ENCODE measurements around the gene GXYLT2.
A peak's percentile ranks its signal among the peaks of the same experiment; 100 is the strongest.

GXYLT2 gene

DNA sequence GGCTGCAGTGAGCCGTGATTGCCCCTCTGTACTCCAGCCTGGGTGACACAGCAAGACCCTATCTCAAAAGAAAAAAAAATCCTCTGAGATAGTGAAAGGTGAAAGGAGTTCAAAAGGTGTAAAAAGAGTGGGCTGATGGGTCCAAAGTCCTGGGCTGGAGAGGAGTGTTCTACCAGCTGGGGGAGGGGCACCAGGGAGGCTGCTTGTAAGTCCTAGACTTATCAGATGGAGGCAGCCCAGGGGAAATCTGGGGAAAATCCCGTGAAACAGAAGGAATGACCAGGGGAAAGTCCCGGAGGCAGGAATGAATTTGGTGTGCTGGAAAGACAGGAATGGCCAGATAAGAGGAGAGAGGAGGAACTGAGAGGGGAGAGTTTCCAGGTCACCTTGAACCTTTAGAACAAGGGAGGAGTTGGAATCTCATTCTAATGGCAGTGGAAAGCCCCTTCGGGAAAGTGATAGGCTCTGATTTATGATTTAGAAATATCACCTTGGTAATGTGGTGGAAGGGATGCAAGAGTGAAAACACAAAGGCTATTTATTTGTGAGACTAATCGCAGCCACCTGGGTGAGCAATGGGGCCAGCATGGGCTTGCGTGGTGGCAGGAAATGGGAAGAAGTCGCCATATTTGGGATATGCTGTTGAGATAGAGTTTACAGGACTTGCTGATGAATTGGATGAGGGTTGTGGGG is 85.3 kb downstream of the GXYLT2 start:
- Histone ChIP-seq H3K4me2 (ENCODE audit: low read length) (peak overlapping the region; percentile 71), H3K4me1 (ENCODE audit: low read length) (peaks cover 60% of the 10 kb centered on the region), H2AFZ (ENCODE audit: low read depth, low read length) (peak overlapping the region; percentile 42; the same call in 1 of the 2 replicates), H3K9me3 (ENCODE audit: insufficient read depth, low read length) (no peaks in the 10 kb centered on the region), H4K20me1 (ENCODE audit: insufficient read depth, low read length) (no peaks in the 10 kb centered on the region), H3K27me3 (ENCODE audit: low read depth, low read length) (no peaks in the 10 kb centered on the region), H3K9ac (ENCODE audit: low read length) (peak overlapping the region; percentile 38; the same call in 1 of the 2 replicates), H3K27ac (ENCODE audit: low read length) (no peak overlapping the region; the same call in 1 of the 2 replicates), H3K4me3 (ENCODE audit: low read length) (peak overlapping the region; percentile 45; the same call in 1 of the 2 replicates), H3K79me2 (ENCODE audit: low read length) (no peaks in the 10 kb centered on the region), H3K36me3 (replicated peaks; ENCODE audit: low read depth, low read length) (no peaks in the 10 kb centered on the region)
- TF ChIP-seq, protein P1, sequence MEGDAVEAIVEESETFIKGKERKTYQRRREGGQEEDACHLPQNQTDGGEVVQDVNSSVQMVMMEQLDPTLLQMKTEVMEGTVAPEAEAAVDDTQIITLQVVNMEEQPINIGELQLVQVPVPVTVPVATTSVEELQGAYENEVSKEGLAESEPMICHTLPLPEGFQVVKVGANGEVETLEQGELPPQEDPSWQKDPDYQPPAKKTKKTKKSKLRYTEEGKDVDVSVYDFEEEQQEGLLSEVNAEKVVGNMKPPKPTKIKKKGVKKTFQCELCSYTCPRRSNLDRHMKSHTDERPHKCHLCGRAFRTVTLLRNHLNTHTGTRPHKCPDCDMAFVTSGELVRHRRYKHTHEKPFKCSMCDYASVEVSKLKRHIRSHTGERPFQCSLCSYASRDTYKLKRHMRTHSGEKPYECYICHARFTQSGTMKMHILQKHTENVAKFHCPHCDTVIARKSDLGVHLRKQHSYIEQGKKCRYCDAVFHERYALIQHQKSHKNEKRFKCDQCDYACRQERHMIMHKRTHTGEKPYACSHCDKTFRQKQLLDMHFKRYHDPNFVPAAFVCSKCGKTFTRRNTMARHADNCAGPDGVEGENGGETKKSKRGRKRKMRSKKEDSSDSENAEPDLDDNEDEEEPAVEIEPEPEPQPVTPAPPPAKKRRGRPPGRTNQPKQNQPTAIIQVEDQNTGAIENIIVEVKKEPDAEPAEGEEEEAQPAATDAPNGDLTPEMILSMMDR (IDR thresholded peaks at IDR 0.05; ENCODE audit: low read depth, low read length) = no peak
- TF ChIP-seq EZH2phosphoT487 (IDR thresholded peaks at IDR 0.05; ENCODE audit: low read depth) = no peak

DNA sequence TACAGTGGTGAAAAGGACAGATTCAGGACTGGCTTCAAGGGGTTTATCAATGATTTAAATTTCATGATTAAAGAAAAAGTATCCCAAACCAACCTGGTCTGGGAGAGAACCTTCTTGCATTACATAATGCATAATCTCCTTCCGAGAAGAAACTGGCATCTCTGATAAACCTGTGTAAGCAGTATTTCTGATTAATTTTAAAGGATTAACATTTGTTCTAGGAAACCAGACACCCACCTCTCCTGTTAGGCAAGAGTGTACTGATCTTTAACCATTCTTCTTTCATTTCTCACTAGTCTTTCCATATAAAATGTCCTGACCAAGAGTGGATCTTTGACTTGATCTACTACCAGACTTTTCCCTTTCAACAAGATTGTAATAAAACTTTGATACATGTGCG is 85.9 kb downstream of the GXYLT2 start:
- no peak overlapping the region for H3K4me3 ChIP-seq (ENCODE audit: low read length)
- H3K4me1 ChIP-seq (ENCODE audit: low read length) = peaks cover 60% of the 10 kb centered on the region
- TF ChIP-seq, protein P1 (IDR thresholded peaks at IDR 0.05; ENCODE audit: low read depth, low read length) = no peak
- no peak for TF ChIP-seq EZH2phosphoT487 (IDR thresholded peaks at IDR 0.05; ENCODE audit: low read depth)
- H2AFZ ChIP-seq (ENCODE audit: low read depth, low read length) = no peak overlapping the region
- H3K9ac ChIP-seq (ENCODE audit: low read length) = no peak overlapping the region
- H3K79me2 ChIP-seq (ENCODE audit: low read length) = no peaks in the 10 kb centered on the region
- no peaks in the 10 kb centered on the region for H3K36me3 ChIP-seq (replicated peaks; ENCODE audit: low read depth, low read length)
- H3K27me3 ChIP-seq (ENCODE audit: low read depth, low read length) = no peaks in the 10 kb centered on the region
- no peaks in the 10 kb centered on the region for H4K20me1 ChIP-seq (ENCODE audit: insufficient read depth, low read length)
- H3K27ac ChIP-seq (ENCODE audit: low read length) = no peak overlapping the region
- peak overlapping the region; percentile 71; the same call in 1 of the 2 replicates for H3K4me2 ChIP-seq (ENCODE audit: low read length)
- H3K9me3 ChIP-seq (ENCODE audit: insufficient read depth, low read length) = no peaks in the 10 kb centered on the region

DNA sequence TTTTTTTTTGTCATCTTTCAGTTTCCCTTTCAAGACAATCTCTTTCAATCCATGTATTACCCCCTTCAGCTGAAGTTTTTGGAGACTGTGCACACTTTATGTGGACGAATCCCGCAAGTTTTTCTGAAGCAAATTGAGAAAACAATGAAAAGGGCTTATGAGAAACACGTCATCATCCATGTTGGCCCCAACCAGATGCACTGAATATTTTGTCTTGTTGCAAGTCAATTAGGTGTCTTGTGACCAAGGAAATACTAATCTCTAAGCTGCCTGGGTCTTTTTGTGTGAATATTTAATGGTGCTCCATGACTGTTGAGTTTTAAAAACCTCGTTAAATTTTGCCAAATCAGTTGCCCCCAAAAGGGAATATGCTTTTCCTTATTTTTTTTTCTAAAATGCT is 87.1 kb downstream of the GXYLT2 start:
- Histone ChIP-seq H3K4me2 (ENCODE audit: low read length) (peak overlapping the region; percentile 37), H3K9me3 (ENCODE audit: insufficient read depth, low read length) (no peaks in the 10 kb centered on the region), H4K20me1 (ENCODE audit: insufficient read depth, low read length) (no peaks in the 10 kb centered on the region), H3K79me2 (ENCODE audit: low read length) (no peaks in the 10 kb centered on the region), H3K9ac (ENCODE audit: low read length) (no peak overlapping the region), H3K27ac (ENCODE audit: low read length) (no peak overlapping the region), H3K4me1 (ENCODE audit: low read length) (peaks cover 60% of the 10 kb centered on the region), H3K4me3 (ENCODE audit: low read length) (no peak overlapping the region), H3K27me3 (ENCODE audit: low read depth, low read length) (no peaks in the 10 kb centered on the region), H3K36me3 (replicated peaks; ENCODE audit: low read depth, low read length) (no peaks in the 10 kb centered on the region), H2AFZ (ENCODE audit: low read depth, low read length) (peak overlapping the region; percentile 29; the same call in 1 of the 2 replicates)
- TF ChIP-seq, protein P1 (IDR thresholded peaks at IDR 0.05; ENCODE audit: low read depth, low read length) = no peak
- TF ChIP-seq EZH2phosphoT487 (IDR thresholded peaks at IDR 0.05; ENCODE audit: low read depth) = no peak

DNA sequence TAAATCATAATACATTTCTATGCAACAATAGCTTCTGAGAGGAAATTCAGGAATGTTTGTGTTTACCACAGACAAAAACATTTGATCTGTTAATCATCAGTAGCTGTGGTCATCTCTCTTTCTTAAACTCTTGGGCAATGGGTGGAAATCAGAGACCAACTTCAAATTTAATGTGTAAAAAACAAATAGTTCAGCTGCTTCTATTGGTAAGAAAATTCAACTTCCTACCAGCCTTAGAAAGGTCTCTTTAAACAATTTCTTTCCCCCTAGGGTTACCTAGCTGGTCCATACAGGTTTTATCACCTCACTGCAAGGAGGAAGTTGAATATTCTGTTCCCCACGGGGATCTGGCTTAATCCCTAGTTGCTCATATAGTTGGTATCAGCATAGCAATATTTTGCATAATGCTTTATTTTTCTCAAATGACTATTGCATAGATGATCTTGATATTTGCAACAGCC is 88.5 kb downstream of the GXYLT2 start:
- Histone ChIP-seq H3K27ac (ENCODE audit: low read length) (no peak overlapping the region), H3K9me3 (ENCODE audit: insufficient read depth, low read length) (no peaks in the 10 kb centered on the region), H3K9ac (ENCODE audit: low read length) (no peak overlapping the region), H4K20me1 (ENCODE audit: insufficient read depth, low read length) (no peaks in the 10 kb centered on the region), H3K4me2 (ENCODE audit: low read length) (peak overlapping the region; percentile 10), H3K79me2 (ENCODE audit: low read length) (no peaks in the 10 kb centered on the region), H3K4me1 (ENCODE audit: low read length) (peaks cover 54% of the 10 kb centered on the region), H3K4me3 (ENCODE audit: low read length) (no peak overlapping the region), H3K36me3 (replicated peaks; ENCODE audit: low read depth, low read length) (no peaks in the 10 kb centered on the region), H2AFZ (ENCODE audit: low read depth, low read length) (no peak overlapping the region), H3K27me3 (ENCODE audit: low read depth, low read length) (no peaks in the 10 kb centered on the region)
- TF ChIP-seq EZH2phosphoT487 (IDR thresholded peaks at IDR 0.05; ENCODE audit: low read depth) = no peak
- TF ChIP-seq, protein P1 (IDR thresholded peaks at IDR 0.05; ENCODE audit: low read depth, low read length) = no peak

All from OCI-LY3 (cell line).